Ovary (tissue), 9 donors: Measurements from ENCODE around the gene DUSP16. TPM values are rescaled to one million over a fixed set of nuclear protein-coding genes. Genes with fewer than 3 reads are reported as not detected.

ENCODE experiments used
- DNase-seq, 5 donors: peaks; one replicate each; pipeline ENCODE4 v3.0.0-alpha.2; 2019 to 2020
- H3K27ac ChIP-seq, 2 donors: fragments of 200-600 bp; one replicate each; pipeline versions ENCODE4 v1.5.1 to v1.8.0; 2019 to 2022
- H3K27me3 ChIP-seq: fragments of 200-600 bp; one replicate; pipeline ENCODE4 v1.8.0; 2022
- H3K36me3 ChIP-seq: fragments of 200-600 bp; sonication (generic); one replicate; pipeline ENCODE4 v1.5.1; 2019
- H3K4me1 ChIP-seq: one replicate; pipeline ENCODE4 v1.8.1; 2013; ENCODE audit warnings: mild to moderate bottlenecking, moderate library complexity; ENCODE audit not compliant: insufficient read depth
- H3K4me3 ChIP-seq: fragments of 200-600 bp; sonication (generic); one replicate; pipeline ENCODE4 v1.5.1; 2017
- H3K9me3 ChIP-seq, 2 donors: fragments of 200-600 bp in 1 of 2; sonication (generic) in 1 of 2; one replicate each; pipeline versions ENCODE4 v1.5.1 to v1.8.1; 2013 to 2019; ENCODE audit warnings: mild to moderate bottlenecking in 1 of 2, moderate library complexity in 1 of 2
- EP300 ChIP-seq: sonication (generic); formaldehyde crosslinking; IDR thresholded peaks from one replicate; pipeline ENCODE4 v1.6.1; 2017; ENCODE audit warnings: antibody characterized with exemption
- POLR2A ChIP-seq: fragments of 450-650 bp; IDR thresholded peaks from one replicate; pipeline ENCODE4 v1.6.1; 2017; ENCODE audit warnings: antibody characterized with exemption, mild to moderate bottlenecking, moderate library complexity
- WGBS, 3 donors: extraction: QIAGEN DNeasy Blood & Tissue Kit in 1 of 3; methylation state at CpG; one replicate each; pipeline versions ENCODE4 v1.1.5 to v1.1.7; 2013 to 2017; 5-methylcytosine and 5-hydroxymethylcytosine counted together
- intact Hi-C, 4 donors: fragments of 100-400 bp; cut with DNase I; formaldehyde crosslinking; loops; one replicate each; pipeline versions ENCODE4 v1.11.0 to v1.15.1; 2022 to 2023
- polyA plus RNA-seq, 2 donors: library from polyadenylated mRNA; stranded (reverse); fragments of 200-250 nt in 1 of 2; fragments of 350-450 nt in 1 of 2; fragmentation: Illumina TruSeq in 1 of 2; extraction: RNeasy Lipid Tissue Mini Kit (QIAGEN cat#74804) in 1 of 2; gene quantifications; one replicate each; pipeline ENCODE4 v1.2.3, GENCODE V29; 2013 to 2014
- total RNA-seq, 7 donors: library from RNA; depleted of rRNA in 2 of 7; stranded (reverse); fragments of >200 nt in 2 of 7; fragmentation: NEBNext Ultra II Directional in 3 of 7; extraction: Animal tissue kit (Norgen Biotek cat#: 25700) in 3 of 7; gene quantifications; one replicate each; pipeline versions ENCODE4 v1.1.0 to v1.2.4, GENCODE V29; 2016 to 2023
- TF ChIP-seq, protein P1 (sequence below), 3 donors: fragments of 450-650 bp in 2 of 3; fragments of 200-600 bp in 1 of 3; IDR thresholded peaks; one replicate each; pipeline versions ENCODE4 v1.5.1 to v1.8.0; 2016 to 2022; ENCODE audit warnings: antibody characterized with exemption in 3 of 3, mild to moderate bottlenecking in 1 of 3
- donor health status: DM: no; HTN: no; CAD: no; lungs with moderate emphysema.
- donor health status: DM: no; HTN: no; CAD: no.
- donor health status: Bipolar disorder and iron deficiency.
- donor health status: DM: yes; HTN: yes; CAD: no.
- donor health status: DM: no; HTN: no; CAD: no.
- donor health status: DM: yes; HTN: yes; CAD: no.

DUSP16 gene
- total and polyA plus RNA-seq, 9 donors, result 12.5 to 54.0 (median 27.3) TPM

DNA sequence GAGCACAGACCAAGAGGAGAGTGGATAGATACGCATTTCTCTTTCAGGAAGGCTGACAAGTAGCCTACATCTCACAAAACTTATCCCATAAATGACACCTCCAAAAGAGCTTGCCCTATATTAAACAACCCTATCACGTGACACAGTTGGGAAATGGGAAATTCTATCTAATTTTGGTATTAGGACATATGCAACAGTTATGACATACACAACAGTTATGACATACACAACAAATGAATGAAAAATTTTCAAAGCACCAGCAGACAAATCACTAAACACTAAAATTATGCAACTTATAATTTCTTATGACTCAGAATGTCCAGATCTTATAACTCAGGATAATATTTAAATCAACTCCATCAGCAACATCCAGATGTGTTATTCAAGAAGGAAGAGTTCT is 54.1 kb downstream of the DUSP16 start:
- Histone ChIP-seq H3K27me3 (no peaks in the 10 kb centered on the region), H3K4me1 (peaks cover 7% of the 10 kb centered on the region), H3K4me3 (no peak overlapping the region), H3K9me3 (no peaks in the 10 kb centered on the region), H3K36me3 (no peaks in the 10 kb centered on the region), H3K27ac (no peak overlapping the region)
- intact Hi-C loops, result no loop called here
- WGBS, 3 donors, result 95 to 98% (median 95%) methylated on average over 2 of the region's 2 CpGs
- no peak for DNase-seq
- TF ChIP-seq, protein P1, sequence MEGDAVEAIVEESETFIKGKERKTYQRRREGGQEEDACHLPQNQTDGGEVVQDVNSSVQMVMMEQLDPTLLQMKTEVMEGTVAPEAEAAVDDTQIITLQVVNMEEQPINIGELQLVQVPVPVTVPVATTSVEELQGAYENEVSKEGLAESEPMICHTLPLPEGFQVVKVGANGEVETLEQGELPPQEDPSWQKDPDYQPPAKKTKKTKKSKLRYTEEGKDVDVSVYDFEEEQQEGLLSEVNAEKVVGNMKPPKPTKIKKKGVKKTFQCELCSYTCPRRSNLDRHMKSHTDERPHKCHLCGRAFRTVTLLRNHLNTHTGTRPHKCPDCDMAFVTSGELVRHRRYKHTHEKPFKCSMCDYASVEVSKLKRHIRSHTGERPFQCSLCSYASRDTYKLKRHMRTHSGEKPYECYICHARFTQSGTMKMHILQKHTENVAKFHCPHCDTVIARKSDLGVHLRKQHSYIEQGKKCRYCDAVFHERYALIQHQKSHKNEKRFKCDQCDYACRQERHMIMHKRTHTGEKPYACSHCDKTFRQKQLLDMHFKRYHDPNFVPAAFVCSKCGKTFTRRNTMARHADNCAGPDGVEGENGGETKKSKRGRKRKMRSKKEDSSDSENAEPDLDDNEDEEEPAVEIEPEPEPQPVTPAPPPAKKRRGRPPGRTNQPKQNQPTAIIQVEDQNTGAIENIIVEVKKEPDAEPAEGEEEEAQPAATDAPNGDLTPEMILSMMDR (IDR thresholded peaks at IDR 0.05), result no peak
- TF ChIP-seq EP300, result no peak
- TF ChIP-seq POLR2A, result no peak

GRCh38 chr12:12507121-12507520 is 55.5 kb downstream of the DUSP16 start:
- H3K4me3 ChIP-seq, result no peak overlapping the region
- no peaks in the 10 kb centered on the region for H3K27me3 ChIP-seq
- 18 to 47% (median 24%) methylated on average over 1 of the region's 1 CpG for WGBS, 3 donors
- H3K27ac ChIP-seq, result peak overlapping the region in 1 of 2 donors; percentile 61
- no peaks in the 10 kb centered on the region for H3K36me3 ChIP-seq
- no peak for TF ChIP-seq EP300
- no peaks in the 10 kb centered on the region for H3K9me3 ChIP-seq
- intact Hi-C loops, result no loop called here
- H3K4me1 ChIP-seq, result peaks cover 7% of the 10 kb centered on the region
- no peak for DNase-seq

GRCh38 chr12:12506496-12506890 is 56.2 kb downstream of the DUSP16 start:
- Histone ChIP-seq H3K27me3 (no peaks in the 10 kb centered on the region), H3K9me3 (no peaks in the 10 kb centered on the region), H3K36me3 (no peaks in the 10 kb centered on the region), H3K4me1 (peaks cover 7% of the 10 kb centered on the region), H3K4me3 (peak overlapping the region; percentile 4), H3K27ac (peak overlapping the region; percentile 3 to 61)
- TF ChIP-seq POLR2A (no peak), EP300 (no peak)
- TF ChIP-seq, protein P1 (IDR thresholded peaks at IDR 0.05), result no peak
- peak in 4 of 5 donors; percentile 28 to 37 (median 30) for DNase-seq
- 3 to 12% (median 10%) methylated on average over 3 of the region's 3 CpGs for WGBS, 3 donors
- intact Hi-C loops, result no loop called here

DNA sequence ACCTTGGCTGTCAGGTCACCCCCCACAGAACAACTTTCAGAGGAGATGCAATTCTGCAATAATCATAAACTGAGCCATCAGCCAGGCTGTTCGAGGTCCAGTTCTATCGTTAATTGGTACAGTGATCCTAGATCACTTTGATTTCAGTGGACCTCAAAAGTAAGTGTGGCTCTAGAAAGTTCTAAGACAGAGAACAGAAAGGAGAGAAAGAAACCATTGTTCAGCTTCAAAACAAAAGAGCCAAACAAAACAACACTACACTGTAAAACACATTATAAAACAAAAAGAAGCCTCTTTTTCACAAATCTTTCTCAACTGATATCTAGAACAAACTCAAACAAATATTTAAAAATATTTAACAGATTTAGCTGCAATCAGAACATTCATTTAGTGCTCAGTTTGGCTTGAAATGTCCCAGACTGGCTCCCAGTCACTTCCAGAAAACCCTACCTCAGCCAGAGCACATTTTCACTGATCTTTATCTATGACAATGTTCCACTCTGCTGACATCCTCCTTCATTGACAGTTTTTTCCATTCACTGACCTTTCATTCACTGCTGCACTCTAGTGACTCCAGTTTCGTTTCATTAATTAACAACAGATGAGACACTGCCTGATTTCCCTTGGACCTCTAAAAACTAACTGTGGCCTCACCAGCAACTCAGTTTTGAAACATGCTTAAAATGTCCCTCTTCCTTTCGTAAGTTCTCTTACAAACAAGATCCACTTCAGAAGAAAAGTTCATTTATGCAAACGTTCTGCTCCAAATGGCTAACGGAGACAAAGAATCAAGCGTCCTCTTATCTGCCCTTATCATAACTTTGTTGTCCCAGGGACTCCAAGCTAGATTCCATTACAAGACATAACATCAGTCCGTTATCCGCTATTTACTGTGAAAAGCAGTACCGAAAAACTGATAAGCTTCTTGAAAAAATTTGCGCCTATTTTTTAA is 56.8 kb downstream of the DUSP16 start:
- H3K9me3 ChIP-seq, result no peaks in the 10 kb centered on the region
- H3K27me3 ChIP-seq, result no peaks in the 10 kb centered on the region
- whole genome bisulfite sequencing, 3 donors, result 12 to 15% (median 15%) methylated on average over 11 of the region's 11 CpGs
- H3K4me3 ChIP-seq, result peak overlapping the region; percentile 4
- DNase-seq, result no peak
- H3K27ac ChIP-seq, result peak overlapping the region; percentile 9 to 61
- H3K4me1 ChIP-seq, result peaks cover 7% of the 10 kb centered on the region
- TF ChIP-seq, protein P1 (IDR thresholded peaks at IDR 0.05), result no peak
- TF ChIP-seq EP300, result no peak
- TF ChIP-seq POLR2A, result no peak
- no peaks in the 10 kb centered on the region for H3K36me3 ChIP-seq
- intact Hi-C loops, result no loop called here
